SH-SY5Y (cell line): ENCODE data around the gene RARRES2.

Source experiments
- GATA2 ChIP-seq: IDR thresholded peaks from 2 replicates; pipeline ENCODE4 v1.6.1; 2011; ENCODE audit warnings: mild to moderate bottlenecking, low read depth, low read length
- GATA3 ChIP-seq: IDR thresholded peaks from 2 replicates; pipeline ENCODE4 v1.6.1; 2011; ENCODE audit warnings: low read depth, mild to moderate bottlenecking, low read length, moderate library complexity

Gene RARRES2

GRCh38 chr7:150341263-150342120 lies at the start of gene RARRES2:
Gene RARRES2, minus strand, starts transcription at chr7:150341629. Its CDS starts 1,020 bp downstream, at chr7:150340609.
- TF ChIP-seq GATA3: no peak
- TF ChIP-seq GATA2: no peak

DNA sequence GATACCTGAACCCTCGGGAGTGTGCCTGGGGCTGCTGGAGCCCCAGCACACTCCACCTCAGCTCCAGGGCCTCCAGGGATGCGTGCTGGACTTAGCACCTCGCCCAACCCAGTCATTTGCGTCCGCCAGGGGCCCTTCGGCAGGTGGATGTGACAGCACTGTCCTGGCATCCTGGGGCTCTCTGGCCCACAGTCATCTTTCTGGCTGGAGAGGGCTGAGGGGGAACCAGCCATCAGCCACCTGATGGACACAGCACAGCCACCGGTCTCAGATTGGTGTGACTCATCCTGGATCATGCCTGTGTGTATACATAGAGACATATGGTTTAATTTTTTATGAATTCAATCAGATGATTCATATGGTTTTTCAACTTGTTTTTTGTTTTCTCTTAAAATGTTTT lies 48.8 kb upstream of the RARRES2 start:
- TF ChIP-seq GATA2 (no peak), GATA3 (no peak)

GRCh38 chr7:150389532-150389816 lies 48.0 kb upstream of the RARRES2 start:
- no peak for TF ChIP-seq GATA3
- no peak for TF ChIP-seq GATA2

DNA sequence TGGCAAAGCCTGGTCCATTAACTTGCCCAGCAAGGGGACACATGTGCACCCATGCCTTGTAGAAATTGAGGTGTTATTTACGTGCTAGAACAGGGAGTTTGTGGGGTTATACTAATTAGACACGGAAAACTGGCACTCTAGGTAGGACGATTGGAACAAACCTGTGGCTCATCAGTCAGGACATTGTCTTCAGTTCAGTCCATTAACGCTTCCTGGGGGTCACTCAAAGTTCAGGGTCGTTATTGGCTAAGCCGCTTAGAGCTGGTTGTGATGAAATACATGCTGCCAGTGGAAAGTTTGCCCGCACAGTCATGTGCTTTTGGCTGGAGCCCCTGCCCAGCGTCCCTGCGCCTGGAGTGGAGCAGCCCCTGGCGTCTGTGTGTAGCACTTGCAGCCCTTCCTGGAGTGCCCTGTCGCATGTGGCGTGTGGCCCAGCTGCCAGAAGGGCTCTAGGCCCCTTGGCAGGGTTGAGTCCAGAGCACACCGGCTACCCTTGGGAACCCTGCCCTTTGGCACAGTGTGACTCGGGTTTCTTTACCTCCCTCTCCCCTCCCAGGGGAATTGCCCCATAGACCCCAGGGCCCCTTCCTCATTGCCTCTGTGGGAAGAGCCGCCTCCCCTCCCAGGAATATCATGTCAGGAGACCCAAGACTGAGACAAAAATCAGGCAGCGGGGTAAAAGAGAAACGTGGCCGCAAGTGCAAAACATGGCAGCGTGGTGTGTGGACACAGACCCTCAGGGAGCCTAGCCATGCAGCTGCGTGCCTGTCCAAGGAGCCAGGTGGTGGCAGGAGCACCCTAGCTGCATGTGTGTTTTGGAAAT lies 47.5 kb upstream of the RARRES2 start:
- TF ChIP-seq GATA3 (no peak), GATA2 (no peak)

GRCh38 chr7:150388306-150388705 lies 46.9 kb upstream of the RARRES2 start:
- no peak for TF ChIP-seq GATA2
- no peak for TF ChIP-seq GATA3

DNA sequence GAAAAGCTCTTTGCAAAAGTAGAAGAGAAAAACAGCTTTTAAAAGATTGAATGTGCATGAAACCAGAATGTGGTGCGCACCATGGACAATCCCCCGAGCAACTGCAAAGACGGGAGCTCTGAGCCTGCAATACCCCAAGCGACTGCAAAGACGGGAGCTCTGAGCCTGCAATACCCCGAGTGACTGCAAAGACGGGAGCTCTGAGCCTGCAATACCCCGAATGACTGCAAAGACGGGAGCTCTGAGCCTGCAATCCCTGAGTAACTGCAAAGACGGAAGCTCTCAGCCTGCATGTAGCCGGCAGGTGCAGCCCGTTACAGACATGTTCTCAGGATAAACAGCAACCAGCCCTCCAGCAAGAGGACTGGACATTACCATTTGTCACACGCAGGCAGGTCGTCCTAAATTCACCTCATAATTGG lies 43.9 kb upstream of the RARRES2 start:
- TF ChIP-seq GATA3 (no peak), GATA2 (no peak)

DNA sequence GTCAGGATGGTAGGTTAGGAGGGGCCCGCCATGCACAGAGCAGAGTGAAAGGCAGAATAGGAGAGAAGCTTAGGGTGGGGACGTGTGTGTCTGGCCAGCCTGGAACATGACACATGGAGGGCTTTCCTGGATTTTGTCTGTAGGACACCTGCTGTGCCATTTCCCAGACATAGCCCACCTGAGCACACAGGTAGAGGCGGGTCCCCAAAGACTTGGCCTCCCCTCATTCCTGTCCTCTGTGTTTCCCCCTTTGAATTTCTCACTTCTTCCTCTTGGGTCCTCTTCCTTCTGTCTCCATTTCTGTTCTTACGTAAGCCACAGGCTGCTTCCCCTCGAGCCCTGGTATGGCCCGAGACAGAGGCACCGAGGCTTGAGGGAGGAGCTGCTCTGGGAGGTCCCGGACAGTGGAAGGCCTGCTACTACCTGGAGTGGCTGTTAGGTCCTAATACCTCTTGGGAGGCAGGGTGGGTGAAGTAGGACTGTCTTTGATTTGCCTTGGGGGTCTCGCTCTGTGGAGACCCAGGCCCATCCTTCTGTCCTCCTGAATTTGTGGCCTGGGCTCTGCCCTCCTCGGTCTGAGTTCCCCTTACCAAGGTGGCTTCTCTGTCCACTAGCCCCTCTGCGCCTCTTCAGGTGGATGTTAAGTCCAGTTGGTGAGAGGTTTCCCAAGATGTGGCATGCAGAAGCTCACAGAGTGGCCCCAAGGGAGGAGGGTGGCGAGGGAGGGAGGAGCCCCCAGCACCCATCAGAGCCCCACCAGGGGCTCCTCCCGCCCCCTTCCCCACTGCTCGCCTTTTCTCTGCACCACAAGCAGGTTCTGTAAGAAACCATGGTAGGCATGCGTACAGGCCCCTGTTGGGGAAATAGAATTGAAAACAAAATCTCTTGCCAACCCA lies 43.2 kb upstream of the RARRES2 start:
- TF ChIP-seq GATA2 (no peak), GATA3 (no peak)

DNA sequence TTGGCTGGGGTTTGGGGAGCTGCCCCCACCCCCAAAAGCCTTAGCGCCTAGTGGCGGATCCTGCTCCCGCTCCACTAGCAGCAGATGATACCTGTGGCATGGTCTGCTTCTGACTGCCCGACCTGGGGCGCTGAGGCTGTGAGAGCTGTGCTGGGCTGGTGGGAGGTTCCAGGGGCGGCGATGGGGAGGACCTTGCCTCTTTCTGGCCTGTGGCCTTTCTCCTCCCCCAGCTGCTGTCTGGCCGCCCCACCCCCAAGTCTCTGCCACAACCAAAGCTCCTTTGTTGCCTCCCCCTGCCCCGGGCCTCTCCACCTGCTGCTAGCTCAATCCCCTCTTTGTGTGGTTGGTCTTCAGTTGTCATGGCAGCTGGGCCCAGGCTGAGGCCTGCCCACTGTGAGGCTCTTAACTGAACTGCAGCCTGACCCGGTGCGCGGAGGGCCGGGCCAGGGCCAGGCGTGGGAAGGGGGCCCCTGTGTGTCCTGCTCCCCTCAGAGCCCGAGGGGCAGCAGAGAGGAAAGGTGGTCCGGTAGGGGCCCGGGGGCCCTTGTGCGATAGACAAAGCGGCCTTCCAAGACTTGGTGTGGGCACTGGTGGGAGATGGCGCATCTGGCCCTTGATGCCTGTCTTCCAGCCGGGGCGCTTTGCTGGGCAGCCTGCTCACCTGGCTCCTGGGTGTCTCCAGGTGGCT lies 42.4 kb upstream of the RARRES2 start:
- TF ChIP-seq GATA3: no peak
- TF ChIP-seq GATA2: no peak

DNA sequence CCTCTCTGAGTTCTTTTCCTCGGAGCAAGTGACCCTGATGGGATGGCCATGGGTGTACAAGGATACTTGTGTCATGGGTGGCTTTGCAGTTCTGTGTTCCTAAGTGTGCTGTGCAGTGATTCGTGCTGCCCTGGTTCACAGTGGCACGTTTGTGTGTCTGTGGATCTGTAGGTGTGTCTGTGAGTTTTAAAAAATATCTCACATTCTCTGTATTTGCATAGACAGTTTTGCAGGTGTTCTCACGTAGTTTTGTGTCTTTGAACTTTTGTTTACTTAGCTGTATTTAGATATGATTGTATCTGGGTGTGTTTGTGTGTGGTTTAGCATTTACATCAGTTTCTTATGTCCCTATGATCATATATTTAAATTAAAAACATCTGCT lies 41.4 kb upstream of the RARRES2 start:
- TF ChIP-seq GATA3 (no peak), GATA2 (no peak)

DNA sequence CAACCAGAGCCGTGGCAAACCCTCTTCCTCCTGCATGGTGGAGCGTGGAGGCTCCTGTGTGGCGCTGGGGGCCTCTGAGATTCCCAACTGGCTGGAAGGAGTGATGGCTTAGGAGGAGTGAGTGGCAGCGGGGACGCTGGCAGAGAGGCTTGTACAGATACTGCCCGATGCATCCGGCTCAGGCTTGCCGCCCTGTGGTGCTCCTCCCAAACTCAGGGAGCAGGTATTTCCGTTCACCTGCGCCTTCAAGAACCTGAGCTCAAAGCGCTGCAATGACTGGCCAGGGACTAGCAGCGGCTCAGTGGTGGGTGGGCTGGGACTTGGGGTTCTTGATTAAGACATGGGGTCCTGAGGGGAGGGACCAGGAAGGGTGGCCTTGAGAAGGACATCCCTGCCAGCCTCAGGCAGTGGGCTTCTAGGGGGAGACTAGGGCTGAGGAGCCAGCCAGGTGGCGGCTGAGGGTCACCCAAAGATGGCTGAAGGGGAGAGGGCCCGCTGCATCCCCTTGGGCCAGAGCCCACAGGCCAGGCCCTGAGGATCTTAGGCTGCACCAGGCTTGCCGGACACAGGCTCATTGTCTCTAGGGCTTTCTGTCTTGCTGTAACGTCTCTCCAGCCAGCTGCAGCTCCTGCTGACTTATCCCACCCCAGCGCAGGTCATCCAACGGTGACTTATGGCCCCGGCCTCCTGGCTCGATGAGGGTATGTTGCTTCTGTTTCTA lies 40.9 kb upstream of the RARRES2 start:
- no peak for TF ChIP-seq GATA3
- TF ChIP-seq GATA2: no peak

GRCh38 chr7:150381785-150382122 lies 40.3 kb upstream of the RARRES2 start:
- TF ChIP-seq GATA3 (no peak), GATA2 (no peak)

DNA sequence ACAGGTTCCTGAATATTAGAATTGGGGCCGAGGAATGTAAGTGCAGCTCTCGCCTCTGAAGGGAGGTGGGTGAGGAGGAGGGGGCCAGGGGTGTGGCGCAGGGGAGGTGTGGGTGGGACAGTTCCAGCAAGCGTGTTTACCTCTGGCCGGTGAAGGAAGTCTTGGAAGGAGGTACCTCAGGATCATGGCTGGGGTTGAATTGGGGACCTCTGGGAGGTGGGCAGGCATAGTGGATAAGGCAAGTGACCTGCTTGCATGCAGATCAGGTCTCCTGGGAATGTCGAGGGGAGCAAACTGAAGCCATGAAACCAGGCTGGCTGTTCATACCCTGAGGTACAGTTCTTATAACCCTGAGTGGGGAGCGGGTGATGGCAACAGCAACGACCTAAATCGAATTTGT lies 39.7 kb upstream of the RARRES2 start:
- TF ChIP-seq GATA3: no peak
- TF ChIP-seq GATA2: no peak

DNA sequence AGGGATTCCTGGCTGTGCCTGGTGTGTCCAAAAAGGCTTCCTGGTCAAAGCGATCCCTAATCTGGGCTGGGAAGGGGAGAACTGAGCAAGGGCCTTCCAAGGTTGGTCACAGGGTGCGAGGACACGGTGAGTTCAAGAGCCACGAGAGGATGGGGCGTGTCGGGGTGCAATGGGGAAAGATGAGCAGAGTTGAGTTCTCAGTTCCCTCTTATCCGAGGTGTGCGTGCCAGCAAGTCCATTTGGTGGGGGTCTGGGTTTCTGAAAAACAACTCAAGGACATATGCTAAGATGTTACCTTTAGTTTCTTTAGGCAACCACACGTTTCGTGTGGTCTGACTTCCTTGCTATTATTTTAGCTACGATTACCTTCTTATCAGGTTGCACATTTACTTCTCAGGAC lies 39.0 kb upstream of the RARRES2 start:
- no peak for TF ChIP-seq GATA2
- no peak for TF ChIP-seq GATA3
